ENCODE data around the gene PIK3CD.

- TF ChIP-seq, protein P1, sequence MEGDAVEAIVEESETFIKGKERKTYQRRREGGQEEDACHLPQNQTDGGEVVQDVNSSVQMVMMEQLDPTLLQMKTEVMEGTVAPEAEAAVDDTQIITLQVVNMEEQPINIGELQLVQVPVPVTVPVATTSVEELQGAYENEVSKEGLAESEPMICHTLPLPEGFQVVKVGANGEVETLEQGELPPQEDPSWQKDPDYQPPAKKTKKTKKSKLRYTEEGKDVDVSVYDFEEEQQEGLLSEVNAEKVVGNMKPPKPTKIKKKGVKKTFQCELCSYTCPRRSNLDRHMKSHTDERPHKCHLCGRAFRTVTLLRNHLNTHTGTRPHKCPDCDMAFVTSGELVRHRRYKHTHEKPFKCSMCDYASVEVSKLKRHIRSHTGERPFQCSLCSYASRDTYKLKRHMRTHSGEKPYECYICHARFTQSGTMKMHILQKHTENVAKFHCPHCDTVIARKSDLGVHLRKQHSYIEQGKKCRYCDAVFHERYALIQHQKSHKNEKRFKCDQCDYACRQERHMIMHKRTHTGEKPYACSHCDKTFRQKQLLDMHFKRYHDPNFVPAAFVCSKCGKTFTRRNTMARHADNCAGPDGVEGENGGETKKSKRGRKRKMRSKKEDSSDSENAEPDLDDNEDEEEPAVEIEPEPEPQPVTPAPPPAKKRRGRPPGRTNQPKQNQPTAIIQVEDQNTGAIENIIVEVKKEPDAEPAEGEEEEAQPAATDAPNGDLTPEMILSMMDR (IDR thresholded peaks at IDR 0.05; ENCODE audit: low read depth, low read length, missing input control) = no peak
- TF ChIP-seq REST (IDR thresholded peaks at IDR 0.05) (no peak), TAF1 (conservative IDR thresholded peaks at IDR 0.05) (no peak), RXRA (IDR thresholded peaks at IDR 0.05) (no peak), YY1 (IDR thresholded peaks at IDR 0.05) (no peak), JUND (IDR thresholded peaks at IDR 0.05) (no peak), GABPA (IDR thresholded peaks at IDR 0.05 in 1 of 2, conservative IDR thresholded peaks at IDR 0.05 in 1 of 2) (no peak), RAD21 (IDR thresholded peaks at IDR 0.05) (no peak), SP1 (IDR thresholded peaks at IDR 0.05) (no peak)
- TF ChIP-seq, protein P2, sequence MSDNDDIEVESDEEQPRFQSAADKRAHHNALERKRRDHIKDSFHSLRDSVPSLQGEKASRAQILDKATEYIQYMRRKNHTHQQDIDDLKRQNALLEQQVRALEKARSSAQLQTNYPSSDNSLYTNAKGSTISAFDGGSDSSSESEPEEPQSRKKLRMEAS (IDR thresholded peaks at IDR 0.05) = no peak
- TF ChIP-seq, protein P3, sequence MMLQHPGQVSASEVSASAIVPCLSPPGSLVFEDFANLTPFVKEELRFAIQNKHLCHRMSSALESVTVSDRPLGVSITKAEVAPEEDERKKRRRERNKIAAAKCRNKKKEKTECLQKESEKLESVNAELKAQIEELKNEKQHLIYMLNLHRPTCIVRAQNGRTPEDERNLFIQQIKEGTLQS (IDR thresholded peaks at IDR 0.05) = no peak
- TF ChIP-seq, protein P4, sequence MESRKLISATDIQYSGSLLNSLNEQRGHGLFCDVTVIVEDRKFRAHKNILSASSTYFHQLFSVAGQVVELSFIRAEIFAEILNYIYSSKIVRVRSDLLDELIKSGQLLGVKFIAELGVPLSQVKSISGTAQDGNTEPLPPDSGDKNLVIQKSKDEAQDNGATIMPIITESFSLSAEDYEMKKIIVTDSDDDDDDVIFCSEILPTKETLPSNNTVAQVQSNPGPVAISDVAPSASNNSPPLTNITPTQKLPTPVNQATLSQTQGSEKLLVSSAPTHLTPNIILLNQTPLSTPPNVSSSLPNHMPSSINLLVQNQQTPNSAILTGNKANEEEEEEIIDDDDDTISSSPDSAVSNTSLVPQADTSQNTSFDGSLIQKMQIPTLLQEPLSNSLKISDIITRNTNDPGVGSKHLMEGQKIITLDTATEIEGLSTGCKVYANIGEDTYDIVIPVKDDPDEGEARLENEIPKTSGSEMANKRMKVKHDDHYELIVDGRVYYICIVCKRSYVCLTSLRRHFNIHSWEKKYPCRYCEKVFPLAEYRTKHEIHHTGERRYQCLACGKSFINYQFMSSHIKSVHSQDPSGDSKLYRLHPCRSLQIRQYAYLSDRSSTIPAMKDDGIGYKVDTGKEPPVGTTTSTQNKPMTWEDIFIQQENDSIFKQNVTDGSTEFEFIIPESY (IDR thresholded peaks at IDR 0.05) = no peak
These were observed 39.0 kb downstream of the PIK3CD start for GRCh38 chr1:9690440-9691107.

Data from liver (tissue), 3 donors.